HepG2 (cell line): ENCODE measurements around the gene CLIP2. TPM values are rescaled to one million over a fixed set of nuclear protein-coding genes. Genes with fewer than 3 reads are reported as not detected.

Experiments
- ETV6 ChIP-seq: sonication (generic); formaldehyde crosslinking; conservative IDR thresholded peaks from 2 replicates; pipeline ENCODE4 v1.4.0; 2020; ENCODE audit warnings: missing genetic modification reagents
- GZF1 ChIP-seq: sonication (generic); formaldehyde crosslinking; IDR thresholded peaks from 2 replicates; pipeline ENCODE4 v1.5.1; 2020; ENCODE audit warnings: mild to moderate bottlenecking, missing genetic modification reagents
- MTF2 ChIP-seq: sonication (generic); formaldehyde crosslinking; IDR thresholded peaks from 2 replicates; pipeline ENCODE4 v1.5.0; 2020; ENCODE audit warnings: missing genetic modification reagents, borderline replicate concordance
- NFKBIZ ChIP-seq: IDR thresholded peaks from 2 replicates; pipeline ENCODE4 v1.6.1; 2018; ENCODE audit warnings: missing genetic modification reagents, missing compliant biosample characterization
- PPARG ChIP-seq: conservative IDR thresholded peaks from 2 replicates; pipeline ENCODE4 v1.6.1; 2016; ENCODE audit warnings: missing biosample characterization, missing genetic modification reagents
- REST ChIP-seq, 2 experiments: IDR thresholded peaks; 2 replicates each; pipeline ENCODE4 v1.6.1; 2011 to 2012; ENCODE audit warnings: low read length in 2 of 2, borderline replicate concordance in 1 of 2, low read depth in 1 of 2, mild to moderate bottlenecking in 1 of 2, moderate library complexity in 1 of 2
- SSRP1 ChIP-seq: IDR thresholded peaks from 2 replicates; pipeline ENCODE4 v1.6.1; 2016; ENCODE audit warnings: control low read depth
- ZHX2 ChIP-seq, 2 experiments: sonication (generic) in 1 of 2; formaldehyde crosslinking in 1 of 2; IDR thresholded peaks; 2 replicates each; pipeline versions ENCODE4 v1.6.1 to v1.9.0; 2014 to 2022; ENCODE audit warnings: antibody characterized with exemption in 1 of 2, borderline replicate concordance in 1 of 2, inconsistent platforms in 1 of 2, low read depth in 1 of 2, missing genetic modification reagents in 1 of 2
- ZNF264 ChIP-seq: sonication (generic); formaldehyde crosslinking; IDR thresholded peaks from 2 replicates; pipeline ENCODE4 v1.4.0; 2020; ENCODE audit warnings: missing genetic modification reagents
- ZNF687 ChIP-seq: sonication (generic); formaldehyde crosslinking; IDR thresholded peaks from 2 replicates; pipeline ENCODE4 v1.5.1; 2020; ENCODE audit warnings: mild to moderate bottlenecking, missing genetic modification reagents, moderate library complexity
- polyA plus RNA-seq, 8 experiments: library from polyadenylated mRNA; depleted of rRNA in 3 of 8; stranded (reverse) in 7 of 8; unstranded in 1 of 8; fragments of >200 nt; fragmentation: Illumina TruSeq in 4 of 8; extraction: Trizol in 4 of 8; gene quantifications; 2 replicates each; pipeline versions ENCODE4 v1.2.1 to v1.2.3, GENCODE V29; 2011 to 2016; ENCODE audit warnings: low read depth in 4 of 8, missing spikeins in 1 of 8, mixed read lengths in 1 of 8; ENCODE audit not compliant: insufficient read depth in 1 of 8
- total RNA-seq, 5 experiments: library from RNA; depleted of rRNA; stranded (reverse); fragments of >200 nt; fragmentation: Illumina TruSeq; extraction: Trizol; gene quantifications; 2 replicates each; pipeline ENCODE4 v1.2.3, GENCODE V29; 2016; ENCODE audit warnings: low read depth in 1 of 5
- TF ChIP-seq, protein P1 (sequence below): sonication (generic); formaldehyde crosslinking; IDR thresholded peaks from 2 replicates; pipeline ENCODE4 v1.9.0; 2021; ENCODE audit warnings: missing genetic modification reagents, borderline replicate concordance

Gene CLIP2
- total and polyA plus RNA-seq, 2 of the 13 experiments (the other 11 are each of a cell fraction or from before 2014, with no cell fraction given), result 6.5 to 17.4 TPM

DNA sequence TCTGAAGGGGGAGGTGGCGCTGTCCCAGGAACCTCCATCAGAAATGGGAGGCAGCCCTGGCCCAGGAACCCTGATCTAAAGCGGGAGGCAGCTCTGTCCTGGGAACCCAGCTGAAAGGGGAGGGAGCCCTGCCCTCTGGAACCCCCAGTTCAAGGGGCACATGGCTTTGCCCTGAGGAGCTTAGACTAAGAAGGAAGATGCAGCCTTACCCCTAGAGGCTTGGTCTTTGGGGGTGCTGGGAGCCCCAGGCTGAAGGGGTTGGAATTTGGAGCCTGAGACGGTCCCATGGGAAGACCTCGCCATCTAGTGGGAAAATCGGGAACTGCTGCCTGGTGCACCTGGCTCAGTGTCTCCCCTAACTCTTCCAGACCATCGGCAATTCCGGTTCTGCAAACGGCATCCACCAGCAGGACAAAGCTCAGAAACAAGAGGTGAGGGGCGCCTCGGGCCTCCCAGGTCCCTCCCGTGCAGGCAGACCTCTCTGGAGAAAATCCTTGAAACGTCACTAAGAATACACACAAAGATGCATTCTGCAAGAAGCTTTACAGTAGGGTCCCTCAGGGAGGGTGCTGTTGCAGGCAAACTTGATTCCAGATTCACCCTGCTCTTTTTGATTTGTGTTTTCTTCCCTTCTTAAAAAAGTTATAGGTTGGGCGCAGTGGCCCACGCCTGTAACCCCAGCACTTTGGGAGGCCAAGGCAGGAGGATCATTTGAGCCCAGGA lies 112.1 kb downstream of the CLIP2 start (continued):
- TF ChIP-seq ZNF687 (CRISPR knock-in tag) (0 out of 2 replicates have a peak, but pooled peaks have one; percentile 8), SSRP1 (no peak), PPARG (CRISPR knock-in tag) (no peak), ETV6 (no peak), ZHX2 (IDR thresholded peaks at IDR 0.05; ENCODE audit: low read depth) (no peak), ZHX2 (CRISPR knock-in tag; IDR thresholded peaks at IDR 0.05; ENCODE audit: borderline replicate concordance) (no peak), MTF2 (CRISPR knock-in tag) (no peak), REST (IDR thresholded peaks at IDR 0.05; ENCODE audit: borderline replicate concordance in 1 of 2, low read depth in 1 of 2, low read length in 2 of 2) (no peak), GZF1 (CRISPR knock-in tag) (no peak), ZNF264 (no peak), NFKBIZ (CRISPR knock-in tag) (no peak)
- TF ChIP-seq, protein P1, sequence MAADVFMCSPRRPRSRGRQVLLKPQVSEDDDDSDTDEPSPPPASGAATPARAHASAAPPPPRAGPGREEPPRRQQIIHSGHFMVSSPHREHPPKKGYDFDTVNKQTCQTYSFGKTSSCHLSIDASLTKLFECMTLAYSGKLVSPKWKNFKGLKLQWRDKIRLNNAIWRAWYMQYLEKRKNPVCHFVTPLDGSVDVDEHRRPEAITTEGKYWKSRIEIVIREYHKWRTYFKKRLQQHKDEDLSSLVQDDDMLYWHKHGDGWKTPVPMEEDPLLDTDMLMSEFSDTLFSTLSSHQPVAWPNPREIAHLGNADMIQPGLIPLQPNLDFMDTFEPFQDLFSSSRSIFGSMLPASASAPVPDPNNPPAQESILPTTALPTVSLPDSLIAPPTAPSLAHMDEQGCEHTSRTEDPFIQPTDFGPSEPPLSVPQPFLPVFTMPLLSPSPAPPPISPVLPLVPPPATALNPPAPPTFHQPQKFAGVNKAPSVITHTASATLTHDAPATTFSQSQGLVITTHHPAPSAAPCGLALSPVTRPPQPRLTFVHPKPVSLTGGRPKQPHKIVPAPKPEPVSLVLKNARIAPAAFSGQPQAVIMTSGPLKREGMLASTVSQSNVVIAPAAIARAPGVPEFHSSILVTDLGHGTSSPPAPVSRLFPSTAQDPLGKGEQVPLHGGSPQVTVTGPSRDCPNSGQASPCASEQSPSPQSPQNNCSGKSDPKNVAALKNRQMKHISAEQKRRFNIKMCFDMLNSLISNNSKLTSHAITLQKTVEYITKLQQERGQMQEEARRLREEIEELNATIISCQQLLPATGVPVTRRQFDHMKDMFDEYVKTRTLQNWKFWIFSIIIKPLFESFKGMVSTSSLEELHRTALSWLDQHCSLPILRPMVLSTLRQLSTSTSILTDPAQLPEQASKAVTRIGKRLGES, result no peak
